B cell (primary cell): ENCODE measurements around the gene SFMBT2.

Experiments
- EZH2 ChIP-seq: IDR thresholded peaks from 2 replicates; pipeline ENCODE4 v1.6.1; 2012; ENCODE audit warnings: borderline replicate concordance, low read depth, mild to moderate bottlenecking, moderate library complexity, low read length; ENCODE audit not compliant: insufficient read depth, poor library complexity, severe bottlenecking
- TF ChIP-seq, protein P1 (sequence below): fragments of 200-600 bp; IDR thresholded peaks from one replicate; pipeline ENCODE4 v1.8.0; 2022; ENCODE audit warnings: antibody characterized with exemption, mild to moderate bottlenecking

DNA sequence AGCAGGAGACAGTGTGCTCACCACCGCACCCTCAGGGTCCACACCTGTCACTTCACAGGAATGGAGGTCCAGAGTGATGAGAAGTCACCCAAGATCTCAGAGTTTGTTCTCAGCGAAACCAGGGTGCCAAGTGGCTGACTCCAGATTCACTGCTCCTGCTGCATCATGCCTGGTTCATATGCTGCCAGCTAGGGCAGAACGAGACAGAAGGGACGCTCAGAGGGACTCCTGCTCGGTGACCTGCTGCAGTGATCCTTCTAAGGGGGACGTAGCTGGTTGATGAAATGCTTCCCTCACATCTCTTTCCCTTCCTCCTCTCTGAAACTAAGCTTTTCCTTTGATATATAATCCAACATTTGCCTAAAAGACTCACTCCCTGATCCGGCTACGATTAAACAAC, 248.5 kb downstream of the SFMBT2 start:
- TF ChIP-seq, protein P1, sequence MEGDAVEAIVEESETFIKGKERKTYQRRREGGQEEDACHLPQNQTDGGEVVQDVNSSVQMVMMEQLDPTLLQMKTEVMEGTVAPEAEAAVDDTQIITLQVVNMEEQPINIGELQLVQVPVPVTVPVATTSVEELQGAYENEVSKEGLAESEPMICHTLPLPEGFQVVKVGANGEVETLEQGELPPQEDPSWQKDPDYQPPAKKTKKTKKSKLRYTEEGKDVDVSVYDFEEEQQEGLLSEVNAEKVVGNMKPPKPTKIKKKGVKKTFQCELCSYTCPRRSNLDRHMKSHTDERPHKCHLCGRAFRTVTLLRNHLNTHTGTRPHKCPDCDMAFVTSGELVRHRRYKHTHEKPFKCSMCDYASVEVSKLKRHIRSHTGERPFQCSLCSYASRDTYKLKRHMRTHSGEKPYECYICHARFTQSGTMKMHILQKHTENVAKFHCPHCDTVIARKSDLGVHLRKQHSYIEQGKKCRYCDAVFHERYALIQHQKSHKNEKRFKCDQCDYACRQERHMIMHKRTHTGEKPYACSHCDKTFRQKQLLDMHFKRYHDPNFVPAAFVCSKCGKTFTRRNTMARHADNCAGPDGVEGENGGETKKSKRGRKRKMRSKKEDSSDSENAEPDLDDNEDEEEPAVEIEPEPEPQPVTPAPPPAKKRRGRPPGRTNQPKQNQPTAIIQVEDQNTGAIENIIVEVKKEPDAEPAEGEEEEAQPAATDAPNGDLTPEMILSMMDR = no peak
- TF ChIP-seq EZH2 = no peak
